OCI-LY7 (cell line): ENCODE results near the gene ERVMER34-1. TPM values are rescaled to one million over a fixed set of nuclear protein-coding genes. Genes with fewer than 3 reads are reported as not detected.

Source experiments
- Bru-seq: library from RNA; stranded (reverse); fragments of 400-500 nt; gene quantifications from one replicate; lab custom pipeline; 2021; lab: Mats Ljungman, UMichigan
- BruChase-seq, 2 experiments: library from RNA; stranded (reverse); fragments of 400-500 nt; gene quantifications; one replicate each; lab custom pipeline; 2021; lab: Mats Ljungman, UMichigan
- BruUV-seq: library from RNA; stranded (reverse); fragments of 400-500 nt; replicated peaks from 2 replicates; lab custom pipeline; 2021; lab: Mats Ljungman, UMichigan
- CTCF ChIA-PET: fragments of 300-600 bp; sonication (Branson Sonifier 250); formaldehyde crosslinking; loops from one replicate; lab custom pipeline; 2022; ENCODE audit warnings: antibody characterized with exemption; ENCODE audit not compliant: unreplicated experiment; lab: Charles Lee
- POLR2A ChIA-PET: fragments of 300-600 bp; sonication (Branson Sonifier 250); formaldehyde crosslinking; loops from one replicate; lab custom pipeline; 2022; ENCODE audit warnings: antibody characterized with exemption; lab: Charles Lee
- DNase-seq: peaks from one replicate; pipeline ENCODE4 v3.0.0-alpha.2; 2015; ENCODE audit warnings: low spot score
- H2AFZ ChIP-seq: fragments of 200-600 bp; sonication (generic), shearing (Covaris generic); 2 replicates; pipeline ENCODE4 v1.6.1; 2014; ENCODE audit warnings: mild to moderate bottlenecking, antibody characterized with exemption, low read length, moderate library complexity
- H3K27ac ChIP-seq: fragments of 200-600 bp; sonication (generic); 2 replicates; pipeline ENCODE4 v1.5.1; 2014; ENCODE audit warnings: mixed run types, low read depth, mild to moderate bottlenecking, moderate library complexity, low read length, inconsistent platforms; ENCODE audit not compliant: poor library complexity, severe bottlenecking
- H3K36me3 ChIP-seq: fragments of 200-600 bp; sonication (generic); 2 replicates; pipeline ENCODE4 v1.6.1; 2014; ENCODE audit warnings: mild to moderate bottlenecking, antibody characterized with exemption, low read length, moderate library complexity, mixed read lengths; ENCODE audit not compliant: insufficient read depth
- H3K4me1 ChIP-seq: fragments of 200-600 bp; sonication (generic); 2 replicates; pipeline ENCODE4 v1.5.1; 2014; ENCODE audit warnings: mild to moderate bottlenecking, low read length; ENCODE audit not compliant: insufficient read depth, poor library complexity, severe bottlenecking
- H3K4me2 ChIP-seq: fragments of 200-600 bp; sonication (generic); 2 replicates; pipeline ENCODE4 v1.6.1; 2014; ENCODE audit warnings: mild to moderate bottlenecking, low read length
- H3K4me3 ChIP-seq: fragments of 200-600 bp; sonication (generic); 2 replicates; pipeline ENCODE4 v1.5.1; 2014; ENCODE audit warnings: mild to moderate bottlenecking, low read depth, low read length; ENCODE audit not compliant: poor library complexity, severe bottlenecking
- H3K79me2 ChIP-seq: fragments of 200-600 bp; sonication (generic); 2 replicates; pipeline ENCODE4 v1.6.1; 2016; ENCODE audit warnings: low read depth, mild to moderate bottlenecking, low read length, moderate library complexity, mixed read lengths; ENCODE audit not compliant: insufficient read depth
- H3K9me2 ChIP-seq: fragments of 200-600 bp; sonication (generic); 2 replicates; pipeline ENCODE4 v1.6.1; 2016; ENCODE audit warnings: mild to moderate bottlenecking, low read length, mixed read lengths; ENCODE audit not compliant: insufficient read depth
- H3K9me3 ChIP-seq: fragments of 200-600 bp; sonication (generic); 2 replicates; pipeline ENCODE4 v1.6.1; 2014; ENCODE audit warnings: mild to moderate bottlenecking, mixed run types, low read length, mixed read lengths
- H4K20me1 ChIP-seq: fragments of 200-600 bp; sonication (generic); 2 replicates; pipeline ENCODE4 v1.6.1; 2014; ENCODE audit warnings: mild to moderate bottlenecking, antibody characterized with exemption, low read length, moderate library complexity, mixed read lengths; ENCODE audit not compliant: insufficient read depth
- CTCF ChIP-seq: fragments of 200-600 bp; sonication (generic); conservative IDR thresholded peaks from 2 replicates; pipeline ENCODE4 v1.5.1; 2014; ENCODE audit warnings: mild to moderate bottlenecking, antibody characterized with exemption, low read length, moderate library complexity, mixed read lengths
- EZH2phosphoT487 ChIP-seq: fragments of 200-600 bp; sonication (generic); IDR thresholded peaks from 2 replicates; pipeline ENCODE4 v1.6.1; 2018; ENCODE audit warnings: low read depth, borderline replicate concordance, mild to moderate bottlenecking, mixed run types, antibody characterized with exemption, low read length, moderate library complexity, mixed read lengths
- intact Hi-C: fragments of 100-400 bp; cut with micrococcal nuclease; formaldehyde crosslinking; loops from one replicate; pipeline ENCODE4 v1.10.0; 2022; ENCODE audit not compliant: unreplicated experiment
- long read RNA-seq: library from polyadenylated mRNA; stranded (forward); transcript quantifications from one replicate; pipeline ENCODE4 v2.0.0, GENCODE V29; 2022
- total RNA-seq, 2 experiments: library from RNA; depleted of rRNA in 1 of 2; stranded (reverse); fragments of >200 nt in 1 of 2; shearing (Covaris generic) in 1 of 2; gene quantifications; 2 replicates each; pipeline ENCODE4 v1.2.3, GENCODE V29; 2014 to 2022

ERVMER34-1 gene
- total RNA-seq (2014; rRNA removed; shearing (Covaris generic)) (not detected in 2 replicates), total RNA-seq (2022) (not detected in 2 replicates), Bru-seq, nascent RNA (percentile 13 among the genes with signal in this experiment), BruChase-seq, experiment 1, labeled RNA remaining after a 6-hour chase (not detected), BruChase-seq, experiment 2, labeled RNA remaining after a 2-hour chase (percentile 14 among the genes with signal in this experiment)
- long read RNA-seq, partial matches to known transcripts: 0 of 1 reads
- long read RNA-seq, other reads (novel, unspliced or antisense): 1 of 1 reads

GRCh38 chr4:52750819-52751486 lies at the start of gene ERVMER34-1:
ERVMER34-1 (minus strand) TSS chr4:52751425; CDS start chr4:52745520, 5,905 bp downstream.
- H3K4me3 ChIP-seq: no peak within 1 kb of the TSS
- H3K4me1 ChIP-seq: no peaks in the 10 kb centered on the region
- BruUV-seq: no TSS peak
- intact Hi-C loops: no loop called here
- H4K20me1 ChIP-seq: no peaks in the 10 kb centered on the region
- H3K9me3 ChIP-seq: no peaks in the 10 kb centered on the region
- POLR2A ChIA-PET: no interaction called here
- no peak within 1 kb of the TSS for H3K4me2 ChIP-seq
- DNase-seq: no peak
- H3K79me2 ChIP-seq: no peaks in the 10 kb centered on the region
- no peak within 1 kb of the TSS for H2AFZ ChIP-seq
- H3K27ac ChIP-seq: no peak within 1 kb of the TSS
- no peaks in the 10 kb centered on the region for H3K9me2 ChIP-seq
- no peaks in the 10 kb centered on the region for H3K36me3 ChIP-seq
- CTCF ChIA-PET: no interaction called here
- TF ChIP-seq CTCF (no peak), EZH2phosphoT487 (no peak)

- CTCF ChIA-PET: no interaction called here
Measured at GRCh38 chr4:52799813-52800212, 48.6 kb upstream of the ERVMER34-1 start.

More at GRCh38 chr4:52799813-52800212, 48.6 kb upstream of the ERVMER34-1 start:
- Histone ChIP-seq H3K36me3 (no peaks in the 10 kb centered on the region), H3K9me2 (no peaks in the 10 kb centered on the region), H3K79me2 (no peaks in the 10 kb centered on the region), H3K27ac (no peak overlapping the region), H4K20me1 (no peaks in the 10 kb centered on the region), H3K4me3 (no peak overlapping the region), H3K4me2 (no peak overlapping the region), H3K4me1 (no peaks in the 10 kb centered on the region), H2AFZ (no peak overlapping the region), H3K9me3 (no peaks in the 10 kb centered on the region)
- TF ChIP-seq CTCF: no peak
- no peak for TF ChIP-seq EZH2phosphoT487
- no TSS peak for BruUV-seq
- intact Hi-C loops: no loop called here
- DNase-seq: no peak
- POLR2A ChIA-PET: no interaction called here
